GM23248 (cell line): ENCODE data around the gene SHROOM2.

Source experiments
- EZH2 ChIP-seq: fragments of 200-600 bp; sonication (generic); IDR thresholded peaks from 2 replicates; pipeline ENCODE4 v1.6.1; 2018; ENCODE audit warnings: antibody characterized with exemption, mild to moderate bottlenecking; ENCODE audit not compliant: insufficient read depth, poor library complexity, severe bottlenecking
- EZH2phosphoT487 ChIP-seq: fragments of 200-600 bp; sonication (generic); IDR thresholded peaks from 2 replicates; pipeline ENCODE4 v1.6.1; 2018; ENCODE audit warnings: antibody characterized with exemption, moderate library complexity, mild to moderate bottlenecking, low read depth; ENCODE audit not compliant: insufficient read depth

DNA sequence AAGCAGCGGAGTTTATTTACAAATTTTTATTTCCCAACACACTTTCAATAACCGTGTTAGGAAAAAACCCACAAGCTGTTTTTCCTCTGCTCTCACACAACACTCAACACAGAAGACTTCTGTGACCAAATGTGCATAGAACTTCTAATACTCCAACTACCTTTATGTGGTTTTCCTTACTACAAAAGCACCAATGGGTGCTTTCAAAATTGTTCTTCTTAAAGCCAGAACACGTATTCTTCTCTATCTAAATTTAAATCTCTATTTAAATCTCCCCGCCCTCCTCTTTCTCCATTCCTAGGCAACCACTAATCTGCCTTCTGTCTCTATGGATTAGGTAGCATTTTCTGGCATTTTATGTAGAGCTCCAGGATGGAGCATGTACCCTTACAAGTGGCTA lies 90.0 kb downstream of the SHROOM2 start:
- no peak for TF ChIP-seq EZH2
- no peak for TF ChIP-seq EZH2phosphoT487
